Activated naive CD8-positive, alpha-beta T cell treated with anti-CD3 and anti-CD28 coated beads for 36 hours (primary cell): ENCODE measurements around the gene CLVS2. TPM values are rescaled to one million over a fixed set of nuclear protein-coding genes. Genes with fewer than 3 reads are reported as not detected.

Experiments used
- DNase-seq: peaks from one replicate; pipeline ENCODE4 v3.0.0; 2021
- H3K27ac Mint-ChIP-seq: one replicate; pipeline ENCODE4 v1.8.0; 2022; ENCODE audit warnings: mild to moderate bottlenecking, moderate library complexity, mixed read lengths
- H3K27me3 Mint-ChIP-seq: one replicate; pipeline ENCODE4 v1.8.0; 2022; ENCODE audit warnings: mild to moderate bottlenecking, mixed read lengths
- H3K36me3 Mint-ChIP-seq: one replicate; pipeline ENCODE4 v1.8.0; 2021; ENCODE audit warnings: mild to moderate bottlenecking, mixed read lengths
- H3K4me1 Mint-ChIP-seq: one replicate; pipeline ENCODE4 v1.8.0; 2021; ENCODE audit warnings: mixed read lengths
- H3K4me3 Mint-ChIP-seq: one replicate; pipeline ENCODE4 v1.8.0; 2022; ENCODE audit warnings: mild to moderate bottlenecking, moderate library complexity, mixed read lengths
- H3K9me3 Mint-ChIP-seq: one replicate; pipeline ENCODE4 v1.8.0; 2022; ENCODE audit warnings: mixed read lengths
- total RNA-seq, 2 experiments: library from RNA; stranded (reverse); gene quantifications; one replicate each; pipeline ENCODE4 v1.2.3, GENCODE V29; 2021

CLVS2 gene, protein sequence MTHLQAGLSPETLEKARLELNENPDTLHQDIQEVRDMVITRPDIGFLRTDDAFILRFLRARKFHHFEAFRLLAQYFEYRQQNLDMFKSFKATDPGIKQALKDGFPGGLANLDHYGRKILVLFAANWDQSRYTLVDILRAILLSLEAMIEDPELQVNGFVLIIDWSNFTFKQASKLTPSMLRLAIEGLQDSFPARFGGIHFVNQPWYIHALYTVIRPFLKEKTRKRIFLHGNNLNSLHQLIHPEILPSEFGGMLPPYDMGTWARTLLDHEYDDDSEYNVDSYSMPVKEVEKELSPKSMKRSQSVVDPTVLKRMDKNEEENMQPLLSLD
- not detected for total RNA-seq

DNA sequence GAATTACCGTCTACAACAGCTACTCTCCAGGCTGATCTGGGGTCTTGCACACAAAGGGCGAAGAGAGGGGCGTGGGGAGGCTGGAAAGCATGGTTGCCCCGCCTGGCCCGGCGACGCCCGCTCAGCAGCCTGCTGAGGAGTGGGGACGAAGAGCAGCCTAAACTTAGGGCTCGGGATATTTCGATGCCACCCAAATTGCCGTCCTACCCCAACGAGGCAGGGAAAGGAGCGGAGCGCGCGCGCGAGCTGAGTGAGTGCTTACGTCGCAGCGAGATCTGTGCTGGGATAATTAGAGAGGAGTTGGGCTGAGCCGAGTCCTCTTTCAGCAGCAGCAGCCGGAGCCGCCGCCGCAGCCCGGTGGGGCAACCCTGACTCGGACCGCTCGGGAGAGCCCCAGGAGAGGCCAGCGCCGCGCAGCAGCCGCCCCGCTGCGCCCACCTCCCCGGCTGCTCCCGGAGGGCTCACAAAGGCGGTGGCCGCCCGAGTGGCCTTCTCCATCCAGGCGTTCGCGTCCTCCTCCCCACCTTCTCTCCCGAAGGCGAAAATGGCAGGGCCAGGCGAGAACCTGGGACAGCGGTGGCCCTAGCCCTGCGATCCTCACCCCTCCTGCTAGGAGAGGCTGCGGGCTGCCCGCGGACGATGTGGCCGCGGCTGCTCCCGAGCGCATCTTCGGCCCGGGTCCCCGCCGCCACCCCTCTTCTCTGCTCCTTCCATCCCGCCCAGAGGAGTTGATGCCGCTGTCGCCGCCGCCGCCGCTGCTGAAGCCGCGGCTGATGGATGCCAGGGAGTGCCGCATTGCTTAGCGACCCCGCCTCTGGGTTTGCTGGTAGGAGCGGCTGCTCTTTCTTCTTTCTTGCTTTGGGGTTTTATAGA is at the start of gene CLVS2:
TSS of gene CLVS2 (plus strand) at position 315 of the 873 bp plus-strand sequence. CDS start 1,543 bp downstream, outside the sequence.
- peaks cover 49% of the 10 kb centered on the region for H3K27me3 Mint-ChIP-seq
- no peaks in the 10 kb centered on the region for H3K4me1 Mint-ChIP-seq
- H3K9me3 Mint-ChIP-seq, result no peaks in the 10 kb centered on the region
- H3K4me3 Mint-ChIP-seq, result no peak within 1 kb of the TSS
- DNase-seq, result no peak
- peaks cover 3% of the 10 kb centered on the region for H3K36me3 Mint-ChIP-seq
- no peak within 1 kb of the TSS for H3K27ac Mint-ChIP-seq

DNA sequence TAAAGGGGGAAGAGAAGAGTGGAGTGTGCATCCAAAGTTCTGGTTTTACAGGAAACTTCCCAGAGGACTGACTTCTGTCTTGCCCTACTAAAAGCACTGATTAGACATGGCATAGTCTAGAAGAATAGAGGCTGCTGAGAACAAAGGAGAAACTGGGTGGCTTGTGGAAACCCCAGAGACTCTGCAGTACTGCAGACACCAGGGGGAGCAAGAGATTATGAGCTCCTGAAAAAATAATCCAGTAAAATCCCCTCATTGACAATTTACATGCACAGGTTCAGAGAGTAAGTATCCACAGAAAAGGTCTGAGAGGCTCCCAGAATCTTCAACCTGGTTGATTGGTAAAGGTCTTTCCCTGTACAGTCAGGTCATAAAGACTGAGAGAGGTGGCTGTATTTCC is 48.7 kb upstream of the CLVS2 start:
- no peak for DNase-seq
- peaks cover 4% of the 10 kb centered on the region for H3K27me3 Mint-ChIP-seq
- H3K9me3 Mint-ChIP-seq, result peaks cover 5% of the 10 kb centered on the region
- H3K27ac Mint-ChIP-seq, result no peak overlapping the region
- H3K36me3 Mint-ChIP-seq, result no peaks in the 10 kb centered on the region
- no peak overlapping the region for H3K4me3 Mint-ChIP-seq
- H3K4me1 Mint-ChIP-seq, result no peaks in the 10 kb centered on the region

DNA sequence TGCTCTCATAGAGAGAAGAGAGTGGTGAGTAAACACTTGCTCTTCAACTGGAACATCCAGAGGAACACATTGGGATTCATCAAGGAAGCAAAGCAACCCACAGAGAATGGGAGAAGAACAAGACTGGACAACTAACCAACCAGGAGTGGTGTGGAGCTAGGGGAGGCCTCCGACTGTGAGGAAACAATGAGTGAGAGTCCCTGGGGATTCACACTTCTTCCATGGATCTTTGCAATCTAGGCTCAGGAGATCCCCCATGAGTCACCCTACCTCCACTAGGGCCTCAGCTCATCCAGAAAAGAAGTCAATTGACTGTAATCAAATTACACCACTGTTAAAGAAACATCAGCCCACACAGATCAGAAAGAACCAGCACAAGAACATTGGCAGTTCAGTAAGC is 42.3 kb upstream of the CLVS2 start:
- Mint-ChIP-seq H3K27ac (no peak overlapping the region), H3K36me3 (no peaks in the 10 kb centered on the region), H3K4me1 (no peaks in the 10 kb centered on the region), H3K9me3 (peaks cover 5% of the 10 kb centered on the region), H3K4me3 (no peak overlapping the region), H3K27me3 (no peaks in the 10 kb centered on the region)
- DNase-seq, result no peak

DNA sequence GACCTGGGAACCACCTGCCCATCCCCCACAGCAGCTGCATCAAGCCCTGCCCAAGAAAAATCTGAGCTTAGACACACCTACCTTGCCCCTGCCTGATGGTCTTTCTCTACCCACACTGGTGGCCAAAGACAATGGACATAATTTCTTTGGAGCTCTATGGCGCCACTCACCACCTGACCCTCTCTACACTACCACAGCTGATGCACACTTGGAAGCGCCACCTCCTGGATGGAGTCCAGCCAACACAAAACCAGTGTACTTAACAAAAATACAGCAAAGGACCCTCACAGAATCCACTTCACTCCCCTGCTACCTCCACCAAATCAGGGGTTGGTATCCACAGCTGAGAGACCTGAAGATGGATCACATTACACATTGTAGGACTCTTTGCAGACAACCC is 39.7 kb upstream of the CLVS2 start:
- no peak for DNase-seq
- Mint-ChIP-seq H3K9me3 (peaks cover 9% of the 10 kb centered on the region), H3K4me3 (no peak overlapping the region), H3K27me3 (no peaks in the 10 kb centered on the region), H3K27ac (no peak overlapping the region), H3K4me1 (no peaks in the 10 kb centered on the region), H3K36me3 (no peaks in the 10 kb centered on the region)

DNA sequence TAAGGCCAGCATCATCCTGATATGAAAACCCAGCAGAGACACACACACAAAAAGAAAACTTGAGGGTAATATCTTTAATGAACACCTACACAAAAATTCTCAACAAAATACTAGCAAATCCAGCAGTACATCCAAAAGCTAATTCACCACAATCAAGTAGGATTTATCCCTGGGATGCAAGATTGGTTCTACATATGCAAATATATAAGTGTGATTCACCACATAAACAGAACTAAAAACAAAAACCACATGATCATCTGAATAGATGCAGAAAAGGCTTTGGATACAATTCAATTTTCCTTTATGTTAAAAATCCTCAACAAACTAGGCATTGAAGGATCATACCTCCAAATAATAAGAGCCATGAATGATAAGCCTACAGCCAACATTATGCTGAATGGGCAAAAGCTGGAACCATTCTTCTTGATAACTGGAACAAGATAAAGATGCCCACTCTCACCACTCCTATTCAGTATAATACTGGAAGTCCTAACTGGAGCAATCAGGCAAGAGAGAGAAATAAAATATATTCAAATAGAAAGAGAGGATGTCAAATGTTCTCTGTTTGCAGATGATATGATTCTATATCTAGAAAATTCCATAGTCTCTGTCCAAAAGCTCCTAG is 33.9 kb upstream of the CLVS2 start:
- Mint-ChIP-seq H3K4me3 (no peak overlapping the region), H3K9me3 (peaks cover 21% of the 10 kb centered on the region), H3K36me3 (no peaks in the 10 kb centered on the region), H3K4me1 (no peaks in the 10 kb centered on the region), H3K27me3 (no peaks in the 10 kb centered on the region), H3K27ac (no peak overlapping the region)
- DNase-seq, result no peak

DNA sequence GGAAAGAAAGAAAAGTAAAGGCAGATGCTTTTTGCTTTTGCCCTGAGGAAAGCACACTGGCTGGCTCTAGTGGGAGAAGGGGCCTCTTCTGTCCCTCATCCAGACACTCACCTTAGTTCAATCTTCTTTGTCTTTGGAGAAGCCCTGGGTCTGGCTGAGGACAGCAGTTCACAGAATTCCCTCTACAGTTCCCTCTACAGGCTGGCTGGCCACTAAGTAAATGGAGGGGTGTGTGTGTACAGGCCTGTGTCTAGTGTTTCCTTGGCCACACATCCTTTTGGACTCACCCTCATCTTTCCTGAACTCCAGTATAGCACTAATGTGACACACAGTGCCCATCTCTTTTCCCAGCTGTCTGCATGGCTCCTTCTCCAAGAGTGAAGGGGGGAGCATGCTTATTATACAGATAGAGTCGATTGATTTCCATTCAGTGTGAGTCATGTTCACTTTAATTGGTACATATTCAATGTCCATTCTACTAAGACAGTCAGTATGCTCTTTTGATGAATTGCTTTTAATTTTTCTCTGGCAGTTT is 26.0 kb upstream of the CLVS2 start:
- no peak overlapping the region for H3K27ac Mint-ChIP-seq
- H3K4me1 Mint-ChIP-seq, result no peaks in the 10 kb centered on the region

DNA sequence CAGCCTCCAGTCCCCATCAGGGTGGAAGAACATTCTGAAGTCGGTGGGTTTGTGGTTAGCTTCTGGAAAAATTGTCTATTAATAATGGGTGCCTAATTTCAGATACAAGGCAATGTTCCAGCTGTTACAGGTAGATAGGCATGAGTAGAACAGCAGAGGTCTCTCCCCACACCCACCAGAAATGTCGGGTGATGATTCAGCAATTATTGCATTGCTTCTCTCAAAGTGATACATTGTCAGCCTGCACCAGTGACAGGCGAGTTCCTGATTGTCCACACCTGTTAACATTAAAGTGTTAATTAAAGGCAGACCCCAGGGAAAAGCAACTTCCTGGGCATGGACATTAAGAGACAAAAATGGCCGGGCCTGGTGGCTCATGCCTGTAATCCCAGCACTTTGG is 18.9 kb upstream of the CLVS2 start:
- Mint-ChIP-seq H3K27ac (no peak overlapping the region), H3K9me3 (no peaks in the 10 kb centered on the region)
- no peak for DNase-seq

More for the DNA sequence above, 26.0 kb upstream of the CLVS2 start:
- no peaks in the 10 kb centered on the region for H3K36me3 Mint-ChIP-seq
- no peak for DNase-seq
- no peaks in the 10 kb centered on the region for H3K9me3 Mint-ChIP-seq
- no peaks in the 10 kb centered on the region for H3K27me3 Mint-ChIP-seq
- H3K4me3 Mint-ChIP-seq, result no peak overlapping the region

DNA sequence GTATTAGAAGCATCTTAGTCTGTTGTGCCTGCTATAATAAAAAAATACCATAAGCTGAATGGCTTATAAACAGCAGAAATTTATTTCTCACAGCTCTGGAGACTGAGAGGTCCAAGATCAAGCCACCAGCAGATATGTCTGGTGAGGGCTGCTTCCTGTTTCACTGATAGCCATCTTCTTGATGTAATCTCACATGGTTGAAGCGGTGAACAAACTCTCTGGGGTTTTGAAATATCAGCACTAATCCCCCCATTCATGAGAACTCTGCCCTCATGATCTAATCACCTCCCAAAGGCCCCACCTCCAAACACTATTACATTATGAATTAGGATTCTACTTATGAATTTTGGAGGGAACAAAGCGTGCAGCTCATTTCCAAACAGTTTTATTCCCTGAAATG is 11.6 kb upstream of the CLVS2 start:
- Mint-ChIP-seq H3K27ac (no peak overlapping the region), H3K4me3 (no peak overlapping the region), H3K9me3 (peaks cover 3% of the 10 kb centered on the region), H3K27me3 (no peaks in the 10 kb centered on the region), H3K36me3 (no peaks in the 10 kb centered on the region), H3K4me1 (no peaks in the 10 kb centered on the region)
- no peak for DNase-seq

More for the DNA sequence above, 18.9 kb upstream of the CLVS2 start:
- Mint-ChIP-seq H3K4me1 (no peaks in the 10 kb centered on the region), H3K36me3 (no peaks in the 10 kb centered on the region), H3K27me3 (no peaks in the 10 kb centered on the region), H3K4me3 (no peak overlapping the region)

DNA sequence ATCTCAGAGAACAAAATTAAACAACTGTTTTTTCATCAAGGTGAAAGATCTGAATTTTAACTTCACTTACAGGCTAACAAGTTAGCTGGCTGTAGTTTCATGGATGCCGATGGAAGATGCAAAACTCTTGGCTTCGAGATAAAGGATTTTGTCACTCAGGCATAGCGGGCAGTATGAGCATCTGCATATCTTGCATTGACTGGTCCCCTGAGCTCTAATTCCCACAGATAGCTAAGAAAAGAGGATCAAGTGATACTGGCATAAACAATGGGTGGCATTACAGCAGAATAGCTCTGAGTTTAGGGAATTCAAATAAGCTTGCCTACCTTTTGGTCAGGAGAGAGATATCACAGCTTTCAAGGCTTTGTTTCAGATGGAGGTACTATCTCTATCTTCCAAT is 1.8 kb upstream of the CLVS2 start:
- Mint-ChIP-seq H3K4me3 (no peak overlapping the region), H3K27ac (no peak overlapping the region), H3K36me3 (peaks cover 3% of the 10 kb centered on the region), H3K27me3 (peaks cover 49% of the 10 kb centered on the region), H3K4me1 (no peaks in the 10 kb centered on the region), H3K9me3 (peaks cover under 1% of the 10 kb centered on the region)
- DNase-seq, result no peak

DNA sequence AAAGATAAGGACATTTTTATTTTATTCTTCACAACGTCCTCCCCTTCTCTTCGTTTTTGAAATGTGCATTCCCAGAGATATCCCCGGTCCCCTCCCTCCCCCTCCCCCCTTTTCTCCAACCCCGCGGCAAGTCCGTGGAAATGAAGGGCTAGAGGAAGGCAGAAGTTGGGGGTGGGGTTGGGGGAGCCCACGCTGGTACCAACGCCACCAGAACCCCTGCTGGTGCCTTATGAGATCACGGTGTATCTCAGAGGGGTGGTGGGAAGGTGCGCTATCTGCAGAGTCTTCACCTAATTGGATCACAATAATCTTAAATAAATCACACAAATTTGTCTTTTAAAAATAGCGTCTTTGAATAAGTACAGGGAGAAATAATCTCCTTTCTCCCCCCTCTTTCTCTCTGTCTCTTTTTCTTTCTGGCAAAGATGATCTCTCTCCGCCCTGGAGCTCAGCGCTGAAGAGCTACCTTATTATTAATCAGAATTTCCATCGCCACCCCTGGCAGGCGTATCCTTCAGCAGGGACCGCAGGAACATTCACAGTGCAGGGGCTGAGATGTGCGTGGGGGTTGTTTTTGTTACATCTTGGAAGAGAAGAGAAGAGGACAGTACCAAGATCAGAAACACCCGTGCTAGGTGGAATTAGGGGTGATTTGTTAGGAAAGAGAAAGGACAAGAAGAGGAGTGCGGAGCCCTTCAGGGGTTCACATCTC is 915 bp downstream of the CLVS2 start:
- Mint-ChIP-seq H3K27ac (no peak overlapping the region), H3K4me3 (no peak overlapping the region), H3K27me3 (peaks cover 48% of the 10 kb centered on the region), H3K36me3 (peaks cover 3% of the 10 kb centered on the region), H3K9me3 (no peaks in the 10 kb centered on the region), H3K4me1 (no peaks in the 10 kb centered on the region)
- no peak for DNase-seq

DNA sequence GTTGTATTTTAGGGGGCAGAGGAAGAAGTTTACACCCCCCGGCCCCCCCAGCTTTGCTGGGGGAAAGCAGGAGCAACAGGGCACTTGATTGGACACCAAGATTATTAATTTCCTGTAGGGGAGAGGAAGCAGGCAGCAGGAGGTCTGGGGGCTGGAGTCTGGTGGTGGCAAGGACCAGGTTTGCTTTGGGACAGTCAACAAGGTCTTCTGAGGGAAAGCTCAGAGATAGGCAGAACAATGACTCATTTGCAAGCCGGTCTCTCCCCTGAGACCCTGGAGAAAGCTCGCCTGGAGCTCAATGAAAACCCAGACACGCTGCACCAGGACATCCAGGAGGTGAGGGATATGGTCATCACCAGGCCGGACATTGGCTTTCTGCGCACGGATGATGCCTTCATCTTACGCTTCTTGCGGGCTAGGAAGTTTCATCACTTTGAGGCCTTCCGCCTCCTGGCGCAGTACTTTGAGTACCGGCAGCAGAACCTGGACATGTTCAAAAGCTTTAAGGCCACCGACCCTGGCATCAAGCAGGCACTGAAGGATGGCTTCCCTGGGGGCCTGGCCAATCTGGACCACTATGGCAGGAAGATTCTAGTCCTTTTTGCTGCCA is 1.6 kb downstream of the CLVS2 start:
- Mint-ChIP-seq H3K36me3 (peaks cover 3% of the 10 kb centered on the region), H3K4me1 (no peaks in the 10 kb centered on the region), H3K4me3 (no peak overlapping the region), H3K27me3 (peaks cover 43% of the 10 kb centered on the region), H3K9me3 (no peaks in the 10 kb centered on the region), H3K27ac (no peak overlapping the region)
- no peak for DNase-seq

DNA sequence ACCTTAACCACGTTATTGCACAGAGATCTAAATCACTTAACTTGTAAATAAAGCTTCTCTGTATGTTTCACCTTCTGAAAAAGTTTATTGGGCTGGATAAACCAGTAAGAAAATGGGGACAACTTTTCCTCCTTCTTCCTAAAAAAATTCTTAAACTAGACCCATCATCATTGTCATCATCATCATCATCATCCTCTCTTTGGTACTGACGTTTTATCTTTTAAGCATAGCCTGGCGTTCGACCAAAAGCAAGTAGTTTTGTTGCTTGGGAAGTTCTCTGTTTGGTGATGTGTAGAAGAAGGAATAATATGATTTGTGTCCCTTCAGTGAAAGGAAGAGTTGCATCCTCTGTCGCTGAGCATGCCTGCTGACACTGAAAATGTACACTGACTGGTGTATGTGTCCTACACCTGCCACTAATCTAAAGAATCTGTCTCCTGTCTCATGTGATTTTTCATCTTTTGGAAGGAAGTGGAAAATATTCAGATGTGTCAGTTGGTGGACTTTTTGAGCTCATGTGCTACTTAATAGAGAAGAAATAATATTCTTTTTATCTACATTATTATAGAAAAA is 2.5 kb downstream of the CLVS2 start:
- H3K27ac Mint-ChIP-seq, result no peak overlapping the region
- no peaks in the 10 kb centered on the region for H3K9me3 Mint-ChIP-seq
- no peak for DNase-seq

DNA sequence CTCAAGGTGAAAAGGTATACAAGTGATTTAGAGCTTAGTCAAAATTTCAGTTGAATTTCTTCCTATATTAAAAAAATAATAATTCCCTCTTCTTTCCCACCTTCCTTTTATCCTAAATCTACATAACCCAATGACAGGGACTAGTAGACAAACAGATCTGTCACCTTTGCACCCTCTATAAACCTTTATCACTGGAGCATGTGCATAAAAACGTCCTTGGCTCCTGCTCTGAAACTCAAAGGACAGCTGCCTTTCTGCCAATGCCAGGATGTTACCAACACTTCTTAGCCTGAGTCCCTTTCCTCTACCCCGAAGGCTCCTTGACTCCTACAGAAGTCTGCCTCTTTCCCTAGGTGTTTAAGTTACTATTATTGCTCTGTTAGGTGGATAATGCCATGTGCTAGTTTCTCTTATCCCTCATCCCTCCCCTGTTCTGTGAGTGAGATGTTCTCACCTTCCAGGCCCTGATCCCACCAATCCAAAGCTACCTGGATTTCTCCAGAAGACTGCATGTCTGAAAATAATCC is 4.3 kb downstream of the CLVS2 start:
- Mint-ChIP-seq H3K27ac (no peak overlapping the region), H3K4me3 (no peak overlapping the region), H3K9me3 (no peaks in the 10 kb centered on the region), H3K36me3 (peaks cover 3% of the 10 kb centered on the region), H3K4me1 (no peaks in the 10 kb centered on the region), H3K27me3 (peaks cover 32% of the 10 kb centered on the region)
- DNase-seq, result no peak

More for the DNA sequence above, 2.5 kb downstream of the CLVS2 start:
- no peaks in the 10 kb centered on the region for H3K4me1 Mint-ChIP-seq
- H3K36me3 Mint-ChIP-seq, result peaks cover 3% of the 10 kb centered on the region
- H3K4me3 Mint-ChIP-seq, result no peak overlapping the region
- H3K27me3 Mint-ChIP-seq, result peaks cover 43% of the 10 kb centered on the region

DNA sequence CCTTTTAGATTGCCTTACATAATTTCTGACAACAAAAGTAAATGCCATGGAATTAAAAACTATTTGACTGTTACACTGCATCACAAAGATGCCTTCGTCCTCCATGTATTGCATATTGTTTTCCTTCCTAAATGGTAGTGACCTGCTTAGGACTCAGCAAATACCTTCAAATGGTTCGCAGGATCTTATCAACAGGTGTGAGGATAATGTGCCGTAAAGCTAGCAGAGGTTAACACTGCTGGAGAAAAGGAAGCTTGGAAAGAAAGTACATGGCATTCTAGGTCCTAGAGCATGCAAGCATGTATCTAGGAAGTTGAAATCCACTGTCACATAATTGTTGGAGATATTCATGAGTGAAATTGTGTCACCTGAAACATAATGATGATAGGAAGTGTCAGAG is 5.5 kb downstream of the CLVS2 start:
- Mint-ChIP-seq H3K27ac (no peak overlapping the region), H3K4me1 (no peaks in the 10 kb centered on the region), H3K9me3 (no peaks in the 10 kb centered on the region), H3K36me3 (peaks cover 3% of the 10 kb centered on the region), H3K27me3 (peaks cover 22% of the 10 kb centered on the region), H3K4me3 (no peak overlapping the region)
- DNase-seq, result no peak
